CD4-positive, CD25-positive, alpha-beta regulatory T cell (primary cell): ENCODE measurements around the gene MKI67. TPM values are rescaled to one million over a fixed set of nuclear protein-coding genes. Genes with fewer than 3 reads are reported as not detected.

Experiments used
- ATAC-seq, 2 donors: fragments of 150-1000 bp; cut with Tn5 transposase; one replicate each; pipeline ENCODE4 v1.10.0; 2021; ENCODE audit warnings: low read depth in 2 of 2, moderate number of reproducible peaks in 2 of 2, moderate library complexity in 1 of 2
- DNase-seq, 3 donors: peaks; one replicate each; pipeline versions ENCODE4 v3.0.0 to v3.0.0-alpha.2; 2012 to 2022; ENCODE audit warnings: mixed read lengths in 1 of 3
- H3K27ac ChIP-seq: one replicate; pipeline ENCODE4 v1.7.0; 2013; ENCODE audit warnings: mild to moderate bottlenecking, low read length; ENCODE audit not compliant: insufficient read depth, poor library complexity, severe bottlenecking
- H3K27me3 ChIP-seq: one replicate; pipeline ENCODE4 v1.7.0; 2013; ENCODE audit warnings: low read length; ENCODE audit not compliant: control insufficient read depth, insufficient read depth
- H3K36me3 ChIP-seq: one replicate; pipeline ENCODE4 v1.7.0; 2013; ENCODE audit warnings: mild to moderate bottlenecking, low read length, moderate library complexity; ENCODE audit not compliant: control insufficient read depth, insufficient read depth
- H3K4me1 ChIP-seq: 2 replicates; pipeline ENCODE4 v1.7.0; 2013; ENCODE audit warnings: mild to moderate bottlenecking, low read length; ENCODE audit not compliant: insufficient read depth, control insufficient read depth, poor library complexity, severe bottlenecking
- H3K4me3 ChIP-seq: one replicate; pipeline ENCODE4 v1.7.0; 2013; ENCODE audit warnings: low read depth, mild to moderate bottlenecking, low read length, moderate library complexity
- H3K9me3 ChIP-seq, 2 experiments: 1 replicate in 1 of 2; 2 replicates in 1 of 2; pipeline ENCODE4 v1.7.0; 2013; ENCODE audit warnings: low read length in 2 of 2, mild to moderate bottlenecking in 1 of 2, moderate library complexity in 1 of 2; ENCODE audit not compliant: control insufficient read depth in 2 of 2
- H3K27ac Mint-ChIP-seq, 3 donors: one replicate each; pipeline ENCODE4 v1.8.0; 2020 to 2022; ENCODE audit warnings: mild to moderate bottlenecking in 3 of 3, mixed read lengths in 3 of 3, moderate library complexity in 2 of 3
- H3K27me3 Mint-ChIP-seq: one replicate; pipeline ENCODE4 v1.8.0; 2022; ENCODE audit warnings: mild to moderate bottlenecking, mixed read lengths
- H3K36me3 Mint-ChIP-seq: one replicate; pipeline ENCODE4 v1.8.0; 2020; ENCODE audit warnings: mixed read lengths
- H3K4me1 Mint-ChIP-seq, 4 donors: one replicate each; pipeline ENCODE4 v1.8.0; 2020 to 2022; ENCODE audit warnings: mixed read lengths in 4 of 4, mild to moderate bottlenecking in 1 of 4
- H3K4me3 Mint-ChIP-seq, 4 donors: one replicate each; pipeline ENCODE4 v1.8.0; 2020 to 2022; ENCODE audit warnings: mild to moderate bottlenecking in 4 of 4, mixed read lengths in 4 of 4, moderate library complexity in 3 of 4
- H3K9me3 Mint-ChIP-seq, 7 donors: one replicate each; pipeline ENCODE4 v1.8.0; 2020 to 2022; ENCODE audit warnings: mixed read lengths in 7 of 7, mild to moderate bottlenecking in 3 of 7, moderate library complexity in 2 of 7
- polyA plus RNA-seq, 4 donors: library from polyadenylated mRNA; unstranded; fragments of 300-500 nt; fragmentation: Illumina TruSeq; gene quantifications; one replicate each; pipeline ENCODE4 v1.2.3, GENCODE V29; 2021
- total RNA-seq: library from RNA; stranded (reverse); gene quantifications from one replicate; pipeline ENCODE4 v1.2.3, GENCODE V29; 2022

The MKI67 gene
- total and polyA plus RNA-seq, 5 donors from 2014 or later, result 0.06 to 13.5 (median 0.90) TPM

DNA sequence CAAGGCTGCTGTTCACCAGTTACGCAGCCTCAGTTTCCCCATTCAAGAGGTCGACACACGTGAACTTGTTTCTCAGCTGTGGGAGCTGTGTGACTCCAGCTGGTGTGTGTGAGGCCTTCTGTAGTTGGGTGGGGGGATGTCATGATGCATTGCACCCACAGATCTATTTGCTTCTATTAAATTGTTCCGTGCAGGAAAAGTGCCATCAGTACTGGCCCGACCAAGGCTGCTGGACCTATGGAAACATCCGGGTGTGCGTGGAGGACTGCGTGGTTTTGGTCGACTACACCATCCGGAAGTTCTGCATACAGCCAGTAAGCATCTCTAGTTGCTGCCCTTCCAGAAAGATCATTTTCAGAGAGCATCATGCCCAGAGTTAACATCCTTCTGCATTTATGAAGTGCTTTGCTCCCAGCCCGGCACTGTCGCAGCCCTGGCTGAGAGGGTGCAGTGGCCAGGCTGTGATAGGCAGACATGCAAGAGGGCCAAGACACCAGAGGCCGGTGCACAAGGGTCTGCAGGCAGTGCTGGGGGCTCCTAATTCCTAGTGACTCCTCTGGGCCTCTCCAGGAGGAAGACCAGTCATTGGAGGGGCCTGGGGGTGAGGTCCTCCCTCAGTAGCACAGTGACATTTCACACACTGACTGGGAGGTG, 60.2 kb downstream of the MKI67 start:
- Histone ChIP-seq H3K27ac (no peak overlapping the region), H3K4me3 (no peak overlapping the region), H3K27me3 (no peaks in the 10 kb centered on the region), H3K36me3 (peaks cover 52% of the 10 kb centered on the region), H3K9me3 (no peaks in the 10 kb centered on the region), H3K4me1 (peaks cover 47% of the 10 kb centered on the region)
- Mint-ChIP-seq H3K9me3 (no peaks in the 10 kb centered on the region), H3K4me1 (peaks cover 32 to 68% (median 56%) of the 10 kb centered on the region in 4 donors), H3K36me3 (peaks cover 47% of the 10 kb centered on the region), H3K27me3 (no peaks in the 10 kb centered on the region), H3K4me3 (peak overlapping the region in 3 of 4 donors; percentile 8 to 87 (median 83)), H3K27ac (peak overlapping the region in 2 of 3 donors; percentile 59 to 92)
- DNase-seq (no peak), ATAC-seq (no peak)

GRCh38 chr10:128064970-128065580, 61.1 kb downstream of the MKI67 start:
- no peak for DNase-seq
- peak overlapping the region; percentile 85 for H3K27ac ChIP-seq
- H3K4me1 ChIP-seq, result peaks cover 47% of the 10 kb centered on the region
- no peaks in the 10 kb centered on the region for H3K27me3 ChIP-seq
- no peaks in the 10 kb centered on the region for H3K9me3 ChIP-seq
- peak overlapping the region; percentile 92 to 99 (median 94) for H3K27ac Mint-ChIP-seq
- H3K36me3 ChIP-seq, result peaks cover 51% of the 10 kb centered on the region
- peak overlapping the region; percentile 62 for H3K4me3 ChIP-seq
- ATAC-seq, result no peak
- peak overlapping the region; percentile 83 to 88 (median 86) for H3K4me3 Mint-ChIP-seq
- H3K4me1 Mint-ChIP-seq, result peaks cover 36 to 75% (median 60%) of the 10 kb centered on the region in 4 donors
- no peaks in the 10 kb centered on the region for H3K27me3 Mint-ChIP-seq
- peaks cover 55% of the 10 kb centered on the region for H3K36me3 Mint-ChIP-seq
- no peaks in the 10 kb centered on the region for H3K9me3 Mint-ChIP-seq

- peak; percentile 33 to 83 (median 57) for DNase-seq
- Histone ChIP-seq H3K27me3 (no peaks in the 10 kb centered on the region), H3K27ac (peak overlapping the region; percentile 85), H3K36me3 (peaks cover 54% of the 10 kb centered on the region), H3K4me1 (peaks cover 45% of the 10 kb centered on the region), H3K4me3 (peak overlapping the region; percentile 62), H3K9me3 (no peaks in the 10 kb centered on the region)
- H3K9me3 Mint-ChIP-seq, result no peaks in the 10 kb centered on the region
- H3K4me1 Mint-ChIP-seq, result peaks cover 33 to 77% (median 62%) of the 10 kb centered on the region in 4 donors
- H3K4me3 Mint-ChIP-seq, result peak overlapping the region; percentile 83 to 88 (median 86)
- ATAC-seq, result peak; percentile 59 to 67
- H3K27me3 Mint-ChIP-seq, result no peaks in the 10 kb centered on the region
- peaks cover 53% of the 10 kb centered on the region for H3K36me3 Mint-ChIP-seq
- peak overlapping the region; percentile 92 to 99 (median 94) for H3K27ac Mint-ChIP-seq
These were observed 61.9 kb downstream of the MKI67 start for GRCh38 chr10:128064108-128064969.

DNA sequence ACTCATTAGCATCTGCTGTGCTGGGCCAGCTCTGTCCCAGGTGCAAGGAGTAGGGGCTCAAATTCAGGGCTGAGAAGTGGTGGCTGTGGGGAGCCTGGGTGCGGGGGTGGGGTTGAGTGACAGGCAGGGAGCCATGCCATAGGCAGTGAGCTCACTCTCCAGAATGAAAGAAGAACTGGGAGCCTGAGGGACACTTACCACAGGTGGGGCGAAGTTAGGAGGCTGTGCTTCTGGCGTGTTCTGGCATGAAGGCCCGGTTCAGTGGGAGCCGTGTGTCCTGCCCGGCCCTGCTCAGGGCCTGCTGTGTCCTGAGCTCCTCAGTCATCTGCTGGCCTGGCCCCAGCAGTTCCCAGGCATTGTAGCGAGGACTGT, 62.5 kb downstream of the MKI67 start:
- peak overlapping the region; percentile 92 to 99 (median 94) for H3K27ac Mint-ChIP-seq
- Histone ChIP-seq H3K9me3 (no peaks in the 10 kb centered on the region), H3K36me3 (peaks cover 51% of the 10 kb centered on the region), H3K4me1 (peaks cover 42% of the 10 kb centered on the region), H3K4me3 (peak overlapping the region; percentile 78), H3K27me3 (no peaks in the 10 kb centered on the region), H3K27ac (peak overlapping the region; percentile 85)
- H3K27me3 Mint-ChIP-seq, result no peaks in the 10 kb centered on the region
- no peak for ATAC-seq
- peaks cover 53% of the 10 kb centered on the region for H3K36me3 Mint-ChIP-seq
- H3K9me3 Mint-ChIP-seq, result no peaks in the 10 kb centered on the region
- DNase-seq, result peak in 2 of 3 donors; percentile 2 to 22
- peaks cover 31 to 80% (median 59%) of the 10 kb centered on the region in 4 donors for H3K4me1 Mint-ChIP-seq
- peak overlapping the region; percentile 83 to 88 (median 86) for H3K4me3 Mint-ChIP-seq

GRCh38 chr10:128062881-128063563, 63.2 kb downstream of the MKI67 start:
- Histone ChIP-seq H3K27ac (peak overlapping the region; percentile 85), H3K9me3 (no peaks in the 10 kb centered on the region), H3K4me1 (peaks cover 42% of the 10 kb centered on the region), H3K4me3 (peak overlapping the region; percentile 78), H3K27me3 (no peaks in the 10 kb centered on the region), H3K36me3 (peaks cover 49% of the 10 kb centered on the region)
- Mint-ChIP-seq H3K36me3 (peaks cover 53% of the 10 kb centered on the region), H3K4me1 (peaks cover 31 to 85% (median 59%) of the 10 kb centered on the region in 4 donors), H3K9me3 (no peaks in the 10 kb centered on the region), H3K4me3 (peak overlapping the region; percentile 83 to 88 (median 86)), H3K27ac (peak overlapping the region; percentile 92 to 99 (median 94)), H3K27me3 (no peaks in the 10 kb centered on the region)
- DNase-seq (peak; percentile 33 to 87 (median 72)), ATAC-seq (peak; percentile 57 to 67)

DNA sequence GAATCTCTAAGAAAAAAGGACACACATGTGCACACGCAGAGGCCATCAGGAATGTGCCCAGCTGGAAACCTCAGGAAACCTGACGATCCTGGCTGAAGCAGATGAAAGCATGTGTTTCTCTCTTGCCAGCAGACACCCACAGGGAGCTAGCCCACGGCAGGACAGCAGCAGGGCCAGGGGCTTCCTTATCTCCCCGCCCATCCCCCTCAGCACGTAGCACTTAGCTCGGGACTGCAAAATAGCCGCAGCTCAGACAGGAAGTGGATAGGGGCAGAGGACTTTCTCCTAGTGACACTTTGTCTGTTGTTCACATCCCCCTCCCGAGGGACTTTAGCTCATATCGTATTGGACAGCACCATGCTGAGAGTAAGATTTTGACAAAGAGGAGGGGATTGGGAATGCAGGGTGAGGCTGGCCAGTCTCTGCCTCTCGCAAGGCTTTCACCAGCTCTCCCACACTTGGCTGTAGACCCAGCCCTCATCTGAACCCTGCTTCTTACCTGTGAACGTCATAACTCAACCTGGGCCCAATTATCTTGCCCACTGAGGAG, 63.8 kb downstream of the MKI67 start:
- Mint-ChIP-seq H3K36me3 (peaks cover 54% of the 10 kb centered on the region), H3K27me3 (no peaks in the 10 kb centered on the region), H3K9me3 (no peaks in the 10 kb centered on the region), H3K4me3 (peak overlapping the region; percentile 83 to 88 (median 86)), H3K4me1 (peaks cover 31 to 88% (median 60%) of the 10 kb centered on the region in 4 donors), H3K27ac (peak overlapping the region; percentile 92 to 99 (median 94))
- Histone ChIP-seq H3K27ac (peak overlapping the region; percentile 85), H3K4me3 (peak overlapping the region; percentile 78), H3K36me3 (peaks cover 52% of the 10 kb centered on the region), H3K4me1 (peaks cover 42% of the 10 kb centered on the region), H3K9me3 (no peaks in the 10 kb centered on the region), H3K27me3 (no peaks in the 10 kb centered on the region)
- ATAC-seq (no peak), DNase-seq (peak in 2 of 3 donors; percentile 4 to 53)
